ENCODE results near the gene ZBTB7C.

Gene ZBTB7C

DNA sequence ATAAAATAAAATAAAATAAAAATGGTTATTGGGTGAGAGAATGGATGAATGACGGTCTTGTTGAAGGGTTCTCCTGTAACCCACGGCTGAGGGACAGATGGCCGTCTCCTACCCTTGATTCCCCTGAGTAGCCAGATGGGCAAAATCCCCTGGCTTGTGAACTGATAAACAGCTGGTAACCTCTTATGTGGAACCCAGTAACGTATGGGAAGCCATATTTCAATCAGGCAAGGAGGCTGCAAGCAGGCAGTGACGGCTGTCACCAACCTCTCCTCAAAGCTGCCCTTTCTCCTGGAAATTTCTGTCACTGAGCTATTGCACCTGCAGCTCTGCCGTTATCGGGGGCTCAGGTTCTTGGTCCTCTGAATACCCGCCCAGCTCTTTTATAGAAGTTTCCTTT is 313.5 kb downstream of the ZBTB7C start:
- Histone ChIP-seq H3K4me1 (ENCODE audit: control insufficient read depth, insufficient read depth, low read length) (no peaks in the 10 kb centered on the region), H3K4me2 (ENCODE audit: low read length) (no peak overlapping the region), H3K27me3 (ENCODE audit: control insufficient read depth, insufficient read depth, low read length) (peaks cover 52% of the 10 kb centered on the region), H3K36me3 (ENCODE audit: insufficient read depth, low read length) (no peaks in the 10 kb centered on the region), H3K4me3 (ENCODE audit: low read length) (no peak overlapping the region), H3K9me3 (replicated peaks; ENCODE audit: low read length) (no peaks in the 10 kb centered on the region), H3K9ac (ENCODE audit: low read depth, low read length) (no peak overlapping the region)

DNA sequence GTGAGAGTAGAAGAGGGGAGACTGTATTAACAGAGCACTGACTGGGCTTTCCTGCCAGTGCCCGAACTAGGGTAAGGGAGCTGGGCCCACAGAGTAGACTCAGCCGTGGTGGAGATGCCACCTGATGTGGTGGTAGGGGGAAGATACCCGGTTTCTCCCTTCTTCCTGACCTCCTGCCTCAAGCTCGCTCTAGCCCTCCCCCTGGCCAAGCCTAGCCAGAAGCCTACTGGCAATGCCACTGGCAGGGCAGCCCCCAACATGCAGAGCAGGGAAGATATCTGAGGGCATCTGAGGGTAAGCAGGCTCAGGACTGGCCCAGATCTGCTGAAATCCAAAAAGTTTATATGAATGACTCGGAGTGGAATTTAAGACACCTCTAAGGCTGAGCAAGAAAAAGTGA is 316.1 kb downstream of the ZBTB7C start:
- Histone ChIP-seq H3K9ac (ENCODE audit: low read depth, low read length) (no peak overlapping the region), H3K4me3 (ENCODE audit: low read length) (no peak overlapping the region), H3K4me2 (ENCODE audit: low read length) (no peak overlapping the region), H3K9me3 (replicated peaks; ENCODE audit: low read length) (no peaks in the 10 kb centered on the region), H3K4me1 (ENCODE audit: control insufficient read depth, insufficient read depth, low read length) (no peaks in the 10 kb centered on the region), H3K27me3 (ENCODE audit: control insufficient read depth, insufficient read depth, low read length) (peaks cover 34% of the 10 kb centered on the region), H3K36me3 (ENCODE audit: insufficient read depth, low read length) (no peaks in the 10 kb centered on the region)

DNA sequence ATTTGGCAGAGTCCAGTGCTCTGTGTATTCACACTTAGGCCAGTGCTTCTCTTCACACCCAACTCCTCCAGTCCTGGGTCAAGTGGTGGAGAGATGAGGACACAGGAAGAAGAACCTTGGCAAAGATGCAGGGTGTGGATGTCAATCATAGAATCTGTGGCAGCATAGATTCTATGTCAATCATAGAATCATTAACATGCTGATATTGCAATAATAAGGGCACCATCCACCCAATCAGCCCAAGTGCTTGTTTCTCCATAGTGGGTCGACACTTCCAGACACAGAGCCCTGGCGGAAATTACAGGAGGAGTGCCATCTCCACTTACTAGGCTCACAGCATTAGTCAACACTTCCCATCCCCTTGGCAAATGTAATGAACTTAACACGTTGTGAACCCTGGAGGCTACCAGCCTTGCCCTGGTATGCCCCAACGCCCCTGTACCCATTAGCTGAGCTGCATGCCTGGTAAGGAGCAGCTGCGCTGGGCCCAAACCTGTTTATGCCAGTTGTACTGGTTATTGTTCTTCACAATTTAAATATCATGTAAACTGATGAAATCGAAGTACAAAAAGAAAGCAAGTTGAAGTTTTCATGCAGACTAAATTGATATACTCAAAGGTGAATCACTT is 317.2 kb downstream of the ZBTB7C start:
- H3K4me2 ChIP-seq (ENCODE audit: low read length), result no peak overlapping the region
- H3K9me3 ChIP-seq (replicated peaks; ENCODE audit: low read length), result no peaks in the 10 kb centered on the region
- H3K27me3 ChIP-seq (ENCODE audit: control insufficient read depth, insufficient read depth, low read length), result peaks cover 32% of the 10 kb centered on the region
- no peak overlapping the region for H3K4me3 ChIP-seq (ENCODE audit: low read length)
- H3K4me1 ChIP-seq (ENCODE audit: control insufficient read depth, insufficient read depth, low read length), result no peaks in the 10 kb centered on the region
- H3K36me3 ChIP-seq (ENCODE audit: insufficient read depth, low read length), result no peaks in the 10 kb centered on the region
- H3K9ac ChIP-seq (ENCODE audit: low read depth, low read length), result no peak overlapping the region

DNA sequence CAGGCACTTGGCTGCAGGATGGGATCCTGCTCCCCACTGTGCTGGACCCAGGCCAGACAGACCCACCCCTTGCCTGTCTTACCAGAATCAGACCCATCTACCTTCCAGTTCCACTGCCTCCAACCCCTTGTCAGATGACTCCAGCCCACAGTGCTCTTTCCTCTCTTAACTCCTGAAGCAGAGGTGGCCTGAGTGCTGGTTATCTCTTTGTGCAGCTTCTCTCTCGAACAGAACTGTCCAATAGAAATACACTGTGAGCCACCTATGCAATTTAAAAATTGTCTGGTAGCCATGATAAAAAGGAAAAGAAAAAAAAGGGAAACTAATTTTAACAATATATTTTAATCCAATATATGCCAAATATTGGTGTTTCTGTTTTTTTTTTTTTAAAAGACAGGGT is 318.5 kb downstream of the ZBTB7C start:
- H3K4me2 ChIP-seq (ENCODE audit: low read length), result no peak overlapping the region
- no peaks in the 10 kb centered on the region for H3K36me3 ChIP-seq (ENCODE audit: insufficient read depth, low read length)
- no peaks in the 10 kb centered on the region for H3K9me3 ChIP-seq (replicated peaks; ENCODE audit: low read length)
- no peak overlapping the region for H3K9ac ChIP-seq (ENCODE audit: low read depth, low read length)
- peaks cover 30% of the 10 kb centered on the region for H3K27me3 ChIP-seq (ENCODE audit: control insufficient read depth, insufficient read depth, low read length)
- no peaks in the 10 kb centered on the region for H3K4me1 ChIP-seq (ENCODE audit: control insufficient read depth, insufficient read depth, low read length)
- no peak overlapping the region for H3K4me3 ChIP-seq (ENCODE audit: low read length)

DNA sequence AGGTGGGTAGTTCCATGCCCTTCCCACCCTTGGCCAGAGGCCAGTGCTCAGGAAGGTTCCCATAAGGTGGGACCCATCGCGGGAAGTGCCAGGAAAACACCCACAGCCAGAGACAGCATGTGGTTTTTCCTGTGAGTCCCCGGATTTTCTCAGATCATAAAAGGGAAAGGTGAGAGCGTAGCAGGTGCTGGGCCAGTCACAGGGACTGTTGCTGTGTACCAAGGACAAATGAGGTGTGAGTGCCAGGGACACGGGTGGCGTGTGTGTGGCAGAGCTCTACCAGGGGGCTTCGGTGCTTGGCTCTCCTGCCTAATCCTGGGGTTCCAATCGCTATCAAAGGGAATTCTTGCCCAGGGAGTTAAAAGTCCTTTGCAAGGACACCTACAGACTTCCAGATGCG is 319.2 kb downstream of the ZBTB7C start:
- H3K9me3 ChIP-seq (replicated peaks; ENCODE audit: low read length), result no peaks in the 10 kb centered on the region
- H3K4me3 ChIP-seq (ENCODE audit: low read length), result no peak overlapping the region

DNA sequence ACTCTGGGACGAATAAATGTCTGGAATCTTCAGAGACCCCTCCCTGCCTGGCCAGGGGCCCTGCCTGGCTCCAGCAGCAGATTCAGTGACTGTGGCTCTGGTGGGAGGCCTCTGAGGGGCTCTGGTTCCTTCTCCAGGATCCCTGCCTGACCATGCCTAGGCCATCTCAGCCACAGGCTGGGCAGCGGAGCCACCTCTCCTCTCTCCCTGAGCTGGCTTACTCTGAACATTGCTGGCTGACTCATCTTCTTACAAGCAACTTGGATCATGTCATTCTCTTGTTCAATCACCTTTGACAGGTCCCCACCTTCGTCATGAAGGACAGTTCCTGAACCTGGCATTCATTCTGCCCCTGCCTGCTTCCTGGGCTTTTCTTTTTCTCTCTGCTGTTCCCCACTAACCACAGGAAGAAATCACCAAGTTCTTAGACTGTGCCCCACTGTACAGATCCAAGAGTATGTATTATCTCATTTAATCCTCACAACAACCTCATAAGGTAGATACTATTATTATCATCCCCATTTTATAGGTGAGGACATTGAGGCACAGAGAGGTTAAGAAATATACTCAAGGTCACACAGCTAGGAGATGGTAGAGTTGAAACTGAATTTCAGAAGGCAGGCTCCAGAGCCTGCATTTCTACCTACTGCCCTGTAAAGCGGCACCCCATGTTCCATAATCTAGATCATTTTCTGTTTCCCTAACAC is 323.2 kb downstream of the ZBTB7C start:
- H3K36me3 ChIP-seq (ENCODE audit: insufficient read depth, low read length), result no peaks in the 10 kb centered on the region

More for the DNA sequence above, 319.2 kb downstream of the ZBTB7C start:
- Histone ChIP-seq H3K4me1 (ENCODE audit: control insufficient read depth, insufficient read depth, low read length) (no peaks in the 10 kb centered on the region), H3K36me3 (ENCODE audit: insufficient read depth, low read length) (no peaks in the 10 kb centered on the region), H3K4me2 (ENCODE audit: low read length) (no peak overlapping the region), H3K9ac (ENCODE audit: low read depth, low read length) (no peak overlapping the region), H3K27me3 (ENCODE audit: control insufficient read depth, insufficient read depth, low read length) (peaks cover 28% of the 10 kb centered on the region)

DNA sequence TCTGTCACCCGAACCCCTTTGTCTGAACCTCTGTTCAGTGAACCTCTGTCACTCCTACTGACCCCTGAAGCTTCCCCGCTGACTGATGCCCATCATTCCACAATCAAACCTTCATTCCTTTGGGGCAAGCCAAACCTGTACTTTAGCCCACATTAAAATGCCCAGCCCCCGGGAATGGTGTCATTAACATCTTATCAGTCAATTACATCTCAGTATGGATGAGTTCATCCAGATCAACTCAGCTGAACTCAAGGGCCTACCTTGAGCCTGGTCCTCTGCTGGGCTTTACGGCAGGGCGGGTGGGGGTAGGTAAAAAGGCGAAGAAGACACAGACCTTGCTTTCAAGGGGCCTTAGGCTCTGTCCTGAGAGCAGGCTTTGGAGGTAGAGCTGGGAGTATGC is 324.3 kb downstream of the ZBTB7C start:
- H3K36me3 ChIP-seq (ENCODE audit: insufficient read depth, low read length), result no peaks in the 10 kb centered on the region
- H3K4me3 ChIP-seq (ENCODE audit: low read length), result no peak overlapping the region
- H3K4me2 ChIP-seq (ENCODE audit: low read length), result no peak overlapping the region
- H3K27me3 ChIP-seq (ENCODE audit: control insufficient read depth, insufficient read depth, low read length), result peaks cover 31% of the 10 kb centered on the region
- no peaks in the 10 kb centered on the region for H3K4me1 ChIP-seq (ENCODE audit: control insufficient read depth, insufficient read depth, low read length)
- no peaks in the 10 kb centered on the region for H3K9me3 ChIP-seq (replicated peaks; ENCODE audit: low read length)
- H3K9ac ChIP-seq (ENCODE audit: low read depth, low read length), result no peak overlapping the region

More for the DNA sequence above, 323.2 kb downstream of the ZBTB7C start:
- H3K4me2 ChIP-seq (ENCODE audit: low read length), result no peak overlapping the region
- H3K9ac ChIP-seq (ENCODE audit: low read depth, low read length), result no peak overlapping the region
- H3K27me3 ChIP-seq (ENCODE audit: control insufficient read depth, insufficient read depth, low read length), result peaks cover 22% of the 10 kb centered on the region
- H3K9me3 ChIP-seq (replicated peaks; ENCODE audit: low read length), result no peaks in the 10 kb centered on the region
- H3K4me1 ChIP-seq (ENCODE audit: control insufficient read depth, insufficient read depth, low read length), result no peaks in the 10 kb centered on the region
- H3K4me3 ChIP-seq (ENCODE audit: low read length), result no peak overlapping the region

DNA sequence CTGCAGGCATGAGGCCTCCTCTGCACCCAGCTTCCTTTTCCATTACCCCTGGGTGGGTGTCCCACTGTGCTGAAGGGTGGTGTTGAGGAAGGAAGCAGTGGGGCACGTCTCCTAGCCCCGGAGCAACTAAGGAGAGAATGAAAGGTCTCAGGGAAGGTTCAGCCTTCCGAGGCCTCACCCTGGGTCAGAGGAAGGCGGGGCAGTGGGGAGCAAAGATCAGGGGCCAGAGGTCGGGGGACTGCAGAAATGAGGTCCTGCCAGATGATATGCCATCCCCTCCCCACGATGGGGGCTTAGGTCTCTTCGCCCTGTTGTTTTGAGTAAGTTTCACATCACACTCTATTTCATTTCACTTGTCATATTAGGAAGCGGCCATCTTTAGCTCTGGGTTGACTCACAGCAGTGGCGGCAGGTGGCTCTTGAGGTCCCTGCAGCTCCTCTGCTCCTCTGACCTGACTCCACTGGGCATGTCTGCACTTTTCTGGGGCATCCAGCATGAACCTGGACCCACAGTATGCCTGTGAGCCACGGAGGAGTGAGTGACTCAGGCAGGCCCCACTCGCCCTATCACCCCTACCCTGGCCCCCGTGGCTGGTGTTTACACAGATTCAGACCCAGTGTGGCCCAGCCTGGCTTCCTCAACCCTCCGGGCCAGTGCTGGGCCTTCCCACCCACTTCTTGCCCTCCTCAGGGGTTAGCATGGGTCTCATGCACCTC is 325.0 kb downstream of the ZBTB7C start:
- Histone ChIP-seq H3K9me3 (replicated peaks; ENCODE audit: low read length) (no peaks in the 10 kb centered on the region), H3K4me1 (ENCODE audit: control insufficient read depth, insufficient read depth, low read length) (no peaks in the 10 kb centered on the region), H3K27me3 (ENCODE audit: control insufficient read depth, insufficient read depth, low read length) (peaks cover 31% of the 10 kb centered on the region), H3K36me3 (ENCODE audit: insufficient read depth, low read length) (no peaks in the 10 kb centered on the region), H3K9ac (ENCODE audit: low read depth, low read length) (no peak overlapping the region), H3K4me2 (ENCODE audit: low read length) (no peak overlapping the region), H3K4me3 (ENCODE audit: low read length) (no peak overlapping the region)

DNA sequence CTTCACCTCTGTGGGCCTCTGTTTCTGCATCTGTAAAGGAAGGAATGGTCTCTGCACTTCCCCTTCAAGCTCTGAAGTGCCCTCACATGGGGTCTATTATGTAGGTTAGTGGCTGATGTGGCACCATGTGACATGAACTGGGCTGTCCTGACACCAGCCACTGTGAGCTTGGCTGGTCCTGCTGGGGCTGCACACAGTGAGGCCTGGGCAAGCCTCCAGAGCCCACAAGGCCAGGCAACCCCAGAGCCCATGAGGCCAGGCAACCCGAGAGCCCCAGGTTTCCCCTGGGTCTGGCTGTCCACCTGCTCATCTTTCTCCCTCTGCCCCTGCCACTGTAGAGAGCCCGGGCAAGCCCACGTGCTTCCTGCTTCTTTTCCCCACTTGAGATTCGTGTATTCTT is 328.6 kb downstream of the ZBTB7C start:
- Histone ChIP-seq H3K9ac (ENCODE audit: low read depth, low read length) (no peak overlapping the region), H3K4me1 (ENCODE audit: control insufficient read depth, insufficient read depth, low read length) (no peaks in the 10 kb centered on the region), H3K4me2 (ENCODE audit: low read length) (no peak overlapping the region), H3K27me3 (ENCODE audit: control insufficient read depth, insufficient read depth, low read length) (peaks cover 39% of the 10 kb centered on the region), H3K36me3 (ENCODE audit: insufficient read depth, low read length) (no peaks in the 10 kb centered on the region), H3K4me3 (ENCODE audit: low read length) (no peak overlapping the region), H3K9me3 (replicated peaks; ENCODE audit: low read length) (no peaks in the 10 kb centered on the region)

DNA sequence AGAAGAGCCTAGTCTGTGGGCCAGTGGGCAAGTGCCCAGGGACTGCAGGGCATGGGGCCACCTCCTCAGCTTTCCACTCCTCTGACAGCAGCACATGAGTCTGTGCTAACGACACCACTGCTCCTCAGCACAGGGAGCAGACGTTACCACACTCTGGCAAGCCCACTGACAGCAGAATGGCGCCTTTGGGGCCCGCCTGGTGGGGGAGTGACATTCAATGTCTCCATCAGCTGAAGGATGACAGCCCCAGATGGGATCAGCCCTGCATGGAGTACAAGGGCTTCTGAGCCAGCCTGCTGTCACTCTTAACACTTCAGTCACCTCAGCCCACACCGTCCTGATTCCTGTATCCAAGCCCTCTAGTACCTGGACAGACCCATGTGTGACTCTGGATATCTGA is 329.3 kb downstream of the ZBTB7C start:
- no peaks in the 10 kb centered on the region for H3K9me3 ChIP-seq (replicated peaks; ENCODE audit: low read length)
- H3K27me3 ChIP-seq (ENCODE audit: control insufficient read depth, insufficient read depth, low read length), result peaks cover 46% of the 10 kb centered on the region
- no peak overlapping the region for H3K4me2 ChIP-seq (ENCODE audit: low read length)
- H3K4me3 ChIP-seq (ENCODE audit: low read length), result no peak overlapping the region
- no peaks in the 10 kb centered on the region for H3K36me3 ChIP-seq (ENCODE audit: insufficient read depth, low read length)
- no peak overlapping the region for H3K9ac ChIP-seq (ENCODE audit: low read depth, low read length)
- H3K4me1 ChIP-seq (ENCODE audit: control insufficient read depth, insufficient read depth, low read length), result no peaks in the 10 kb centered on the region

DNA sequence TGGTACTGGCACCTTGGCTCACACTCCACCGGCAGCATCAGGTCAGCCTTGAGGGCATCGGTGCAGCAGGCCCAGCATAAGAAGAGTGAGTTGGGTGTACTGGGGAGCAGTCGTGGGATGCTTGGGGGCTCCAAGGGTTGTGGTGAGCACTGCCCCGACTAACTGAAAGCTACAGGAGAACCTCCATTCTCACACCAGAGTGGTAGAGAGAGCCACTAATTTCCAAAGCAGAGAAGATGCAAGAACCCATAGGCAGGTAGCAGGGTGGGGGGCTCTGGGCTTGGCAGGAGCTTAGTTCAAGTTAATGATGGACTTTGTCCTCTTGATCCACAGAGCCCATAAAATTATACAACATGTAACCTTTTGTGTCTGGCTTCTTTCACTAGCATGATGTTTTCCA is 330.7 kb downstream of the ZBTB7C start:
- no peaks in the 10 kb centered on the region for H3K9me3 ChIP-seq (replicated peaks; ENCODE audit: low read length)
- no peaks in the 10 kb centered on the region for H3K4me1 ChIP-seq (ENCODE audit: control insufficient read depth, insufficient read depth, low read length)
- H3K4me3 ChIP-seq (ENCODE audit: low read length), result no peak overlapping the region
- H3K9ac ChIP-seq (ENCODE audit: low read depth, low read length), result no peak overlapping the region
- H3K4me2 ChIP-seq (ENCODE audit: low read length), result no peak overlapping the region
- no peaks in the 10 kb centered on the region for H3K36me3 ChIP-seq (ENCODE audit: insufficient read depth, low read length)
- peaks cover 53% of the 10 kb centered on the region for H3K27me3 ChIP-seq (ENCODE audit: control insufficient read depth, insufficient read depth, low read length)
